HEK293T (cell line): ENCODE data around the gene EFHD2.
"Not testable (repeated sequence)": the region's sequence is repeated elsewhere in the genome, so short reads cannot be mapped to it uniquely, and the experiment has no call there.

Experiments used
- CTCF ChIA-PET: fragments of 350-600 bp; formaldehyde crosslinking; extraction: SDS; loops from one replicate; lab custom pipeline; 2021; ENCODE audit warnings: antibody characterized with exemption, inconsistent platforms; lab: Yijun Ruan, JAX
- POLR2A ChIA-PET: fragments of 350-600 bp; formaldehyde crosslinking; extraction: SDS; loops from one replicate; lab custom pipeline; 2020; ENCODE audit warnings: antibody characterized with exemption, inconsistent platforms; lab: Yijun Ruan, JAX
- DNase-seq: peaks from one replicate; pipeline ENCODE4 v3.0.0; 2012; ENCODE audit warnings: mixed read lengths; ENCODE audit errors: extremely low spot score
- ARNT ChIP-seq: fragments of 450-650 bp; IDR thresholded peaks from 2 replicates; pipeline ENCODE4 v1.6.1; 2017; ENCODE audit warnings: mild to moderate bottlenecking
- BHLHE40 ChIP-seq: fragments of 450-650 bp; IDR thresholded peaks from 2 replicates; pipeline ENCODE4 v1.6.1; 2016; ENCODE audit warnings: mild to moderate bottlenecking, moderate library complexity, borderline replicate concordance
- CTBP1 ChIP-seq: fragments of 450-650 bp; IDR thresholded peaks from 2 replicates; pipeline ENCODE4 v1.6.1; 2016; ENCODE audit warnings: borderline replicate concordance
- ELF4 ChIP-seq: fragments of 450-650 bp; IDR thresholded peaks from 2 replicates; pipeline ENCODE4 v1.6.1; 2017; ENCODE audit warnings: antibody characterized with exemption
- FOXA1 ChIP-seq: fragments of 450-650 bp; IDR thresholded peaks from 2 replicates; pipeline ENCODE4 v1.6.1; 2016; ENCODE audit warnings: mild to moderate bottlenecking
- FOXK2 ChIP-seq: fragments of 450-650 bp; IDR thresholded peaks from 2 replicates; pipeline ENCODE4 v1.6.1; 2016; ENCODE audit warnings: mild to moderate bottlenecking
- FOXM1 ChIP-seq: fragments of 450-650 bp; IDR thresholded peaks from 2 replicates; pipeline ENCODE4 v1.6.1; 2017; ENCODE audit warnings: mild to moderate bottlenecking, borderline replicate concordance
- HDGF ChIP-seq: fragments of 450-650 bp; IDR thresholded peaks from 2 replicates; pipeline ENCODE4 v1.6.1; 2017; ENCODE audit warnings: antibody characterized with exemption, borderline replicate concordance
- L3MBTL2 ChIP-seq: fragments of 450-650 bp; conservative IDR thresholded peaks from 2 replicates; pipeline ENCODE4 v1.6.1; 2016; ENCODE audit warnings: mild to moderate bottlenecking
- LEF1 ChIP-seq: fragments of 450-650 bp; IDR thresholded peaks from 2 replicates; pipeline ENCODE4 v1.6.1; 2017; ENCODE audit warnings: mild to moderate bottlenecking, borderline replicate concordance
- NFRKB ChIP-seq: fragments of 450-650 bp; IDR thresholded peaks from 2 replicates; pipeline ENCODE4 v1.6.1; 2016; ENCODE audit warnings: mild to moderate bottlenecking, moderate library complexity
- PKNOX1 ChIP-seq: fragments of 450-650 bp; IDR thresholded peaks from 2 replicates; pipeline ENCODE4 v1.6.1; 2016
- SP1 ChIP-seq: fragments of 450-650 bp; IDR thresholded peaks from 2 replicates; pipeline ENCODE4 v1.6.1; 2017
- SUZ12 ChIP-seq: fragments of 450-650 bp; IDR thresholded peaks from 2 replicates; pipeline ENCODE4 v1.6.1; 2016; ENCODE audit warnings: mild to moderate bottlenecking
- TARDBP ChIP-seq: fragments of 450-650 bp; IDR thresholded peaks from 2 replicates; pipeline ENCODE4 v1.6.1; 2016
- ZNF384 ChIP-seq: fragments of 450-650 bp; IDR thresholded peaks from 2 replicates; pipeline ENCODE4 v1.6.1; 2016

EFHD2 gene

DNA sequence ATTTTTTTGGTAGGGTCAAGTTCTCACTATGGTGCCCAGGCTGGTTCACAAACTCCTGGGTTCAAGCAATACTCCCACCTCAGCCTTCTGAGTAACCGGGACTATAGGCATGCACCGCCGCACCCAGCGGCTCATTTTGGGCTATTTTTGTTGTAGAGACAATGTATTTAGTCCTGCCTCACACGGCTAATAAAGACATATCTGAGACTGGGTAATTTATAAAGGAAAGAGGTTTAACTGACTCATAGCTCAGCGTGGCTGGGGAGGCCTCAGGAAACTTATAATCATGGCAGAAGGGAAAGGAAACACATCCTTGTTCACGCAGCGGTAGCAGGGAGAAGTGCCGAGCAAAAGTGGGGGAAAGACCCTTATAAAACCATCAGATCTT is 51.0 kb downstream of the EFHD2 start:
- TF ChIP-seq CTBP1, result no peak
- TF ChIP-seq ELF4, result no peak
- TF ChIP-seq SUZ12, result no peak
- TF ChIP-seq LEF1, result no peak
- no peak for TF ChIP-seq PKNOX1
- TF ChIP-seq FOXA1, result no peak
- no peak for TF ChIP-seq BHLHE40
- TF ChIP-seq FOXK2, result no peak
- no peak for TF ChIP-seq ARNT
- TF ChIP-seq FOXM1, result no peak
- no peak for TF ChIP-seq NFRKB
- TF ChIP-seq HDGF, result no peak
- no peak for TF ChIP-seq L3MBTL2
- TF ChIP-seq TARDBP, result no peak
- TF ChIP-seq SP1, result no peak
- no peak for TF ChIP-seq ZNF384
- DNase-seq, result no peak
- ChIA-PET POLR2A (no interaction called here), CTCF (interaction anchor here (1.5 kb wide), 1 partner anchor 137 kb away, joined by 3 read pairs; no protein-coding TSS in a partner anchor)

GRCh38 chr1:15463064-15463800 is 53.5 kb downstream of the EFHD2 start:
- CTCF ChIA-PET, DNase-seq, POLR2A ChIA-PET: not testable (repeated sequence)

DNA sequence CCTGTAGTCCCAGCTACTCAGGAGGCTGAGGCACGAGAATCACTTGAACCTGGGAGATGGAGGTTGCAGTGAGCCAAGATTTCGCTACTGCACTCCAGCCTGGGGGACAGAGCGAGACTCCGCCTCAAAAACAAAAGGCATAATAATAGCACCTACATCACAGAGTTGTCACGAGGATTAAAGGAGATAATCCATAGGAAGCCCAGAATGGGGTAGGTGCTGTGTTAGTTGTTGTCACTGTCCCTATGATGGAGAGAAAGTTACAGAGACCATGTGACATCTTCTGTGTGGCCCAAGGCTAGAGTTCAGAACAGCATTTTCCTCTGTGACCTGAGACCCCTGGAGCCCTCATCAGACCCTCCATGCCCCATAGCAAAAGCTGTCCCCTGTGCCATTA is 54.2 kb downstream of the EFHD2 start:
- POLR2A ChIA-PET, CTCF ChIA-PET, DNase-seq: not testable (repeated sequence)

DNA sequence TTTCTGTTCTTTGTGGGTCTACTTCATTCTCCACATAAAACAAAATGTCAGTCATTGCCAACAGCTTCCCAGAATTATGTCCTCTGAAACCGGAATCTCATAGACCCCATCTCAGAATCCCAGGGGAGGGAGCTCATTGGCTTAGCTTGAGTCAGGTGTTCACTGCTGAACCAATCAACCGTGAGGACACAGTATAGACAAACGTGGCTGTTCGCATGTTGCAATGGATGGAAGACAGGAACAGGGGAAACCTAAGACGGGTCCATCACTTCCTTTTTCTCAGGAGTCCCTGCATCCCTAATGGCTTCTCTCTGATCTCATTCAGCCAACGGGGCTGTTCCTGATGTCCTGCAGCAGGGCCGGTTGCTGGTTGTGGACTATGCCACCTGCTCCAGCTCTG is 56.0 kb downstream of the EFHD2 start:
- no peak for TF ChIP-seq L3MBTL2
- TF ChIP-seq FOXA1, result no peak
- TF ChIP-seq NFRKB, result no peak
- no peak for TF ChIP-seq SUZ12
- no peak for TF ChIP-seq ZNF384
- TF ChIP-seq FOXK2, result no peak
- no peak for TF ChIP-seq ELF4
- TF ChIP-seq BHLHE40, result no peak
- TF ChIP-seq SP1, result no peak
- TF ChIP-seq PKNOX1, result no peak
- TF ChIP-seq LEF1, result no peak
- TF ChIP-seq FOXM1, result no peak
- no peak for TF ChIP-seq ARNT
- no peak for TF ChIP-seq TARDBP
- no peak for TF ChIP-seq HDGF
- ChIA-PET CTCF (no interaction called here), POLR2A (no interaction called here)
- DNase-seq, result no peak

- CTCF ChIA-PET, POLR2A ChIA-PET, DNase-seq: not testable (repeated sequence)
Measured at GRCh38 chr1:15466955-15467625, 57.4 kb downstream of the EFHD2 start.

- no peak for DNase-seq
- ChIA-PET CTCF (interaction anchor here (0.6 kb wide), 1 partner anchor 90 kb away, joined by 3 read pairs; no protein-coding TSS in a partner anchor), POLR2A (no interaction called here)
- no peak for TF ChIP-seq NFRKB
- no peak for TF ChIP-seq L3MBTL2
- TF ChIP-seq TARDBP, result no peak
- TF ChIP-seq FOXK2, result no peak
- no peak for TF ChIP-seq ZNF384
- TF ChIP-seq ELF4, result no peak
- no peak for TF ChIP-seq CTBP1
- no peak for TF ChIP-seq BHLHE40
- TF ChIP-seq SP1, result no peak
- no peak for TF ChIP-seq HDGF
- no peak for TF ChIP-seq FOXM1
- TF ChIP-seq PKNOX1, result no peak
- TF ChIP-seq ARNT, result no peak
- no peak for TF ChIP-seq SUZ12
- no peak for TF ChIP-seq LEF1
Measured at GRCh38 chr1:15468145-15468544, 58.5 kb downstream of the EFHD2 start.

GRCh38 chr1:15469361-15469760 is 59.7 kb downstream of the EFHD2 start:
- CTCF ChIA-PET, result no interaction called here
- no peak for DNase-seq
- no peak for TF ChIP-seq TARDBP
- no peak for TF ChIP-seq ARNT
- TF ChIP-seq NFRKB, result no peak
- no peak for TF ChIP-seq ELF4
- TF ChIP-seq BHLHE40, result no peak
- POLR2A ChIA-PET, result no interaction called here

DNA sequence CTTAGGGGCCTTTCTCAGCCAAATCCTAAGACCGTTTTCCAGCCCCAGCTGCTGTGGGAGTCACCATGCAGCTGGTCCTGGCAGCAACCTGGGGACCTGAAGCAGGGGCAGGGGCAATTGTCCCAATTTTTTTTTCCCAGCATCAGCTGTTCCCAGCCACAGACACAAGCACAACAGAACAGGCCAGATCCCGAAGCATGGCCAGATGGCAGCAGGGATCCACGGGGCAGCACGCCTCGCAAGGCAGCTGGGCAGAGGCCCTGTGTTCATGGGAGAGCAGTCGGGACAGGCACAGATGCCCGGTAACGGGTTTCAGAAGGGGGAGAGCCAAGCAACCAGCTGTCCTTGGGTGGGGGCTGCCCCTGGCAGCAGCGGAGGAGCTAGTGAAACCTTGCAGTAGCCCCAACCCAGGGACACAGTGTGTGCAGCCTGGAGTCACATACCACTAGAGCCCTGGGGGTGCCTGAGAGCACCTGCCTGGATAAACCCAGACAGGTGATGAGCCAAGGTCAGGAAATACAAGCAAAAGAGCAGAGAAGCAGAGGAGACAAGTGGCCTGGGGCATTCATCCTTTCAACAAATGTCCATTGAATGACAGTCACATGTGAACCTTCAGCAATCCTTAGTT is 60.2 kb downstream of the EFHD2 start:
- DNase-seq, CTCF ChIA-PET, POLR2A ChIA-PET: not testable (repeated sequence)

GRCh38 chr1:15471067-15471466 is 61.4 kb downstream of the EFHD2 start:
- CTCF ChIA-PET, POLR2A ChIA-PET, DNase-seq: not testable (repeated sequence)

GRCh38 chr1:15471723-15472122 is 62.0 kb downstream of the EFHD2 start:
- CTCF ChIA-PET, DNase-seq, POLR2A ChIA-PET: not testable (repeated sequence)
